Breast epithelium (tissue), 3 donors: ENCODE data around the gene LCN6.

Experiments used
- POLR2A ChIP-seq: fragments of 450-650 bp; IDR thresholded peaks from one replicate; pipeline ENCODE4 v1.6.1; 2016; ENCODE audit warnings: antibody characterized with exemption, mild to moderate bottlenecking, moderate library complexity
- TF ChIP-seq, protein P1 (sequence below), 3 donors: fragments of 450-650 bp; IDR thresholded peaks; one replicate each; pipeline ENCODE4 v1.5.1; 2016 to 2017; ENCODE audit warnings: antibody characterized with exemption in 3 of 3, mild to moderate bottlenecking in 3 of 3, moderate library complexity in 3 of 3

DNA sequence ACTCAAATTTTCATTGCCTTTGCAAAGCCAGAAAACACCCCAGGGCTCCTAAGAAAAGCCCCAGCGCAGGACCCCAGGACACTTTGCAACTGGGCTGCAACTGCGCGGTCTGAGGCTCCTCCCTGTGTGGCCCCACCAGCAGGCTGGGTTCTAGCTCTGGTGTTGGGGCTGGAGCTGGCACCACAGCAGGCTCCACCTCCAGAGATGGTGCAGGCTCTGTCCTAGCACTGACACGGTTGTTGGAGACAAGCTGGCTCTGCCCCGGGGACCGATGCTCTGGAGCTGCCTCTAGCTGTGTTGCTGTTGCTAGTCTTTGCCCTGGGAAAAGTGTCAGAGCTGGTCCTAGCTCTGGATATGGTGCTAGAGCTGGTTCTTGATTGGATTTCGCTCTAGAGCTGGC is 19.2 kb downstream of the LCN6 start:
- TF ChIP-seq, protein P1, sequence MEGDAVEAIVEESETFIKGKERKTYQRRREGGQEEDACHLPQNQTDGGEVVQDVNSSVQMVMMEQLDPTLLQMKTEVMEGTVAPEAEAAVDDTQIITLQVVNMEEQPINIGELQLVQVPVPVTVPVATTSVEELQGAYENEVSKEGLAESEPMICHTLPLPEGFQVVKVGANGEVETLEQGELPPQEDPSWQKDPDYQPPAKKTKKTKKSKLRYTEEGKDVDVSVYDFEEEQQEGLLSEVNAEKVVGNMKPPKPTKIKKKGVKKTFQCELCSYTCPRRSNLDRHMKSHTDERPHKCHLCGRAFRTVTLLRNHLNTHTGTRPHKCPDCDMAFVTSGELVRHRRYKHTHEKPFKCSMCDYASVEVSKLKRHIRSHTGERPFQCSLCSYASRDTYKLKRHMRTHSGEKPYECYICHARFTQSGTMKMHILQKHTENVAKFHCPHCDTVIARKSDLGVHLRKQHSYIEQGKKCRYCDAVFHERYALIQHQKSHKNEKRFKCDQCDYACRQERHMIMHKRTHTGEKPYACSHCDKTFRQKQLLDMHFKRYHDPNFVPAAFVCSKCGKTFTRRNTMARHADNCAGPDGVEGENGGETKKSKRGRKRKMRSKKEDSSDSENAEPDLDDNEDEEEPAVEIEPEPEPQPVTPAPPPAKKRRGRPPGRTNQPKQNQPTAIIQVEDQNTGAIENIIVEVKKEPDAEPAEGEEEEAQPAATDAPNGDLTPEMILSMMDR (IDR thresholded peaks at IDR 0.05): no peak
- no peak for TF ChIP-seq POLR2A
